Bronchial epithelial cell (primary cell): ENCODE measurements around the gene LYRM4. TPM values are rescaled to one million over a fixed set of nuclear protein-coding genes. Genes with fewer than 3 reads are reported as not detected.

Source experiments
- DNase-seq: peaks from one replicate; pipeline ENCODE4 v3.0.0-alpha.2; 2010; ENCODE audit warnings: low read depth
- FAIRE-seq: peaks from 2 replicates; lab custom pipeline; 2011; peaks lifted over from hg19 to GRCh38; lab: Jason Lieb, UNC
- H3K27me3 ChIP-seq: 2 replicates; pipeline ENCODE4 v1.5.1; 2011; ENCODE audit warnings: low read length; ENCODE audit not compliant: control insufficient read depth, insufficient read depth
- H3K36me3 ChIP-seq: 2 replicates; pipeline ENCODE4 v1.5.1; 2011; ENCODE audit warnings: low read length; ENCODE audit not compliant: control insufficient read depth, insufficient read depth
- H3K4me3 ChIP-seq: 2 replicates; pipeline ENCODE4 v1.5.1; 2011; ENCODE audit warnings: mild to moderate bottlenecking, low read depth, low read length, control low read depth
- total RNA-seq: library from RNA; depleted of rRNA; stranded (reverse); fragments of >200 nt; gene quantifications from 2 replicates; pipeline ENCODE4 v1.2.1, GENCODE V29; 2014
- TF ChIP-seq, protein P1 (sequence below): IDR thresholded peaks from 2 replicates; pipeline ENCODE4 v1.5.1; 2011; ENCODE audit warnings: mild to moderate bottlenecking, moderate library complexity, low read length, control low read depth, inconsistent platforms; ENCODE audit not compliant: insufficient read depth, severe bottlenecking

The LYRM4 gene
- total RNA-seq, 1 donor from 2014 or later = 15.3 TPM

DNA sequence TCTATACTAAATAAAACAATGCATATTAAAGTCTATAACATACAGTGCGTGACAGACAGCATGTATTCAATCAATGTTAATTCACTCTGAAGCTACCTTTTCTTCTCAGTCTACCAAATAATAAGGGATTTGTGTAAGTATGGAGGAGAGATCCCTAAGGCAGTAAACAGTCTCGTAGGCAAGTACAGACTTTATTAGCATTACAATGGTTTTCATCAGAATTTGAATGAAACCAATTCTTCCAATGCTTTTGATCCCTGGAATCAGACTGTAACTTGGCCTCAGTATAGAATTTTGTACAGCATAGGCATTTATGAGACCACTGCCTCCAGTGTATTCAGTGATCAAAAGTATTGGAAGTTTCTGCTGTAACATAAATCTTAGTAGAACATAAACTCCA lies 19.5 kb downstream of the LYRM4 start:
- no peak for FAIRE-seq
- TF ChIP-seq, protein P1, sequence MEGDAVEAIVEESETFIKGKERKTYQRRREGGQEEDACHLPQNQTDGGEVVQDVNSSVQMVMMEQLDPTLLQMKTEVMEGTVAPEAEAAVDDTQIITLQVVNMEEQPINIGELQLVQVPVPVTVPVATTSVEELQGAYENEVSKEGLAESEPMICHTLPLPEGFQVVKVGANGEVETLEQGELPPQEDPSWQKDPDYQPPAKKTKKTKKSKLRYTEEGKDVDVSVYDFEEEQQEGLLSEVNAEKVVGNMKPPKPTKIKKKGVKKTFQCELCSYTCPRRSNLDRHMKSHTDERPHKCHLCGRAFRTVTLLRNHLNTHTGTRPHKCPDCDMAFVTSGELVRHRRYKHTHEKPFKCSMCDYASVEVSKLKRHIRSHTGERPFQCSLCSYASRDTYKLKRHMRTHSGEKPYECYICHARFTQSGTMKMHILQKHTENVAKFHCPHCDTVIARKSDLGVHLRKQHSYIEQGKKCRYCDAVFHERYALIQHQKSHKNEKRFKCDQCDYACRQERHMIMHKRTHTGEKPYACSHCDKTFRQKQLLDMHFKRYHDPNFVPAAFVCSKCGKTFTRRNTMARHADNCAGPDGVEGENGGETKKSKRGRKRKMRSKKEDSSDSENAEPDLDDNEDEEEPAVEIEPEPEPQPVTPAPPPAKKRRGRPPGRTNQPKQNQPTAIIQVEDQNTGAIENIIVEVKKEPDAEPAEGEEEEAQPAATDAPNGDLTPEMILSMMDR = no peak

DNA sequence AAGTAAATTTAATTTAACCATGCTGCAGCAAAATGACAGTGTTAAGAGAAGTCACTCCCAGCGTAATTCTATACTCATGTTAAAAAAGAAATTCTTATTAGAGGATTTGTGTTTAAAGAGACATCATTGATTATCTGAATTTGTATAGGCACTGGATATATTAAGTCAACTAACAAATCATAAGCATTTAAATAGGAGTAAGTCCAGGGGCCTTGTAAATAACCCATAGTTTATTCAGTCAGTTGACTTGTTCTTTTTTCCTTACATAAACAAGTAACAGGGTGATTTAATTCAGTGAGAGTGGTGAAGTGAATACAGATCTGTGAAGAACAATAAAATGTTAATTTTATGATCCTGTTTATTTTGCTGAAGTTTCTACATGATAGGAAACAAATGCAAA lies 22.4 kb downstream of the LYRM4 start:
- DNase-seq (no peak), FAIRE-seq (no peak)
- H3K27me3 ChIP-seq = no peaks in the 10 kb centered on the region
- no peaks in the 10 kb centered on the region for H3K36me3 ChIP-seq
- TF ChIP-seq, protein P1 = no peak
- no peak overlapping the region for H3K4me3 ChIP-seq

More for the DNA sequence above, 19.5 kb downstream of the LYRM4 start:
- no peaks in the 10 kb centered on the region for H3K36me3 ChIP-seq
- no peak overlapping the region for H3K4me3 ChIP-seq
- DNase-seq = no peak
- no peaks in the 10 kb centered on the region for H3K27me3 ChIP-seq

DNA sequence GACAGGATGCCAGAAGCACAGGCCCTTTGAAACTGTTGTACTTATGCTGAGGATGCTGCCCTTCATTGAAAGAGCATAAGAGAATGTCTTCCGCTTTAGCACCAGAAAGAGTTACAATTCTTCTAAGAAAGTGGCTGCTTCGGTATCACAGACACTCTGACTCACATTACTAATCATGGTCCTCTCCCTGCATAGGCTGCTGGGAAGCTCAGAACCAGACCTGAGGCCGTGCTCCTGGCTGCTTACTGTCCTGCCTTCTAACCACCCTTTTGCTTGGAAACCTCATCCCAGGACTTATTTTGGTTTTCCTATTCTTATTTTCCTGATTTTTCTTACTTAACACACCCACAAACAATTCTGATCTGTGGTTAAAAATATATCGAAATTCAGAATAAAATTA lies 22.9 kb downstream of the LYRM4 start:
- no peak for DNase-seq
- FAIRE-seq = no peak
- TF ChIP-seq, protein P1 = no peak

DNA sequence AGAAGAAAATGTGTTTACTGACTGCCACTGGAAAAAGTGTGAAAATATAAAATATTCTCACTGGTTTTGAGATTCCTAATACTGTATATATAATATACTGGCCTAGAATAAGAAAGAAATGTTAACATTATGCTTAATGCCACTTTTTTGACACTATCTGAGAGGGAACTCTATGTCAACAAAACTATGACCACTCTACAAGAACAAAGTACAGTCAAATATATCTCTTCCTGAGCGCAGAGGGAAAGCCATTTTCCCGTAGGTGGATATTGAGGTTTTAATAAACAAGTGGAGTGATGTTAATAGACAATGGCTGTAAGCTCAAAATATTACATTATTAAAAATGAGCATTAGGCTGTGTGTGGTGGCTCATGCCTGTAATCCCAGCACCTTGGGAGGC lies 24.9 kb downstream of the LYRM4 start:
- Histone ChIP-seq H3K36me3 (no peaks in the 10 kb centered on the region), H3K27me3 (no peaks in the 10 kb centered on the region), H3K4me3 (no peak overlapping the region)
- no peak for FAIRE-seq
- TF ChIP-seq, protein P1 = no peak
- no peak for DNase-seq

More for the DNA sequence above, 22.9 kb downstream of the LYRM4 start:
- no peak overlapping the region for H3K4me3 ChIP-seq
- no peaks in the 10 kb centered on the region for H3K36me3 ChIP-seq
- no peaks in the 10 kb centered on the region for H3K27me3 ChIP-seq

DNA sequence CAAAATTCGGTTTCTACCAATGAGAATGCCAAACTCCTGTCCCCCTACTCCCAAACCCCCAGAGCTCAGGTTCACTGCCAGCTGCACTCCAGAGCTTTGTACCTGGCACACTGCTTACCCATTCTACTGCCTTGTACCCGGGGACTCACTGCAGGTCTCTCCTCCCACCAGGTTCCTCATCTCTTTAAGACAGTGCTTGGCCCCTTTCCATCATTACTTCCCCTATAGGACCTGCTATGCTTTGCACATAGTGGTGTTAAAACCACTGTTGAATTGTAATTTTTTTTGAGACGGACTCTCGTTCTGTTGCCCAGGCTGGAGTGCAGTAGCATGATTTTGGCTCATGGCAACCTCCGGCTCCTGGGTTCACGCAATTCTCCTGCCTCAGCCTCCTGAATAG lies 25.9 kb downstream of the LYRM4 start:
- TF ChIP-seq, protein P1 = no peak
- Histone ChIP-seq H3K36me3 (no peaks in the 10 kb centered on the region), H3K4me3 (no peak overlapping the region), H3K27me3 (no peaks in the 10 kb centered on the region)
- FAIRE-seq (no peak), DNase-seq (no peak)

DNA sequence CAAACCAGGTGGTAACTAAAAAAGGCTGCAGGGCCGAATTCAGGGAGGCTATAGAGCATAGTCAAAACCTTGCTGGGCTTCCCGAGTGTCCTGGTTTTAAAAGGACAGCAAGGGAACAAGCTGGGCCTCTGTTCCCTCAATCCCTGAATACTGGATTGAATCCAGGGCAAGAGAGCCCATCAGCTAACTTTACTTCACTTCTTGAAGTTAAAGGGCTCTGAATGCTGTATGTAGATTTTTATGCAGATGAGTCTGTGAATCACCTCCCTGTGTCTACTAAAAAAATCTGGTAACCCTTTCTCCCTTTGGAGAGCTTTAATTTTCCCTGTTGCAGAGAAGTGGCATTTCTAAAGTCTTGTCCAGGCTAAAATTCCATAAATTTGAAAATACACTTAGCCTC lies 29.5 kb downstream of the LYRM4 start:
- no peaks in the 10 kb centered on the region for H3K36me3 ChIP-seq
- no peak overlapping the region for H3K4me3 ChIP-seq
- TF ChIP-seq, protein P1 = no peak
- FAIRE-seq = no peak
- no peak for DNase-seq
- no peaks in the 10 kb centered on the region for H3K27me3 ChIP-seq
